NCI-H2171 treated with DMSO at 0.1 percent for 48 hours (cell line): ENCODE measurements around the gene GPX1.
A peak's percentile ranks its signal among the peaks of the same experiment; 100 is the strongest.
"Not testable (repeated sequence)": the region's sequence is repeated elsewhere in the genome, so short reads cannot be mapped to it uniquely, and the experiment has no call there.

ENCODE experiments used
- DNase-seq: peaks from one replicate; lab custom pipeline; 2025; lab: John Stamatoyannopoulos, UW

Gene GPX1

GRCh38 chr3:49358217-49358883 lies at the start of gene GPX1:
Gene GPX1 (minus strand): TSS chr3:49358353. CDS start chr3:49358278, 75 bp downstream.
- DNase-seq: peak; percentile 85

- no peak for DNase-seq
These were observed 48.7 kb upstream of the GPX1 start for GRCh38 chr3:49406571-49407565.

GRCh38 chr3:49405570-49405969 lies 47.4 kb upstream of the GPX1 start:
- DNase-seq: not testable (repeated sequence)

- no peak for DNase-seq
These were observed 45.7 kb upstream of the GPX1 start for GRCh38 chr3:49403891-49404290.

- DNase-seq: no peak
These were observed 43.6 kb upstream of the GPX1 start for GRCh38 chr3:49401766-49402165.

GRCh38 chr3:49399461-49399860 lies 41.3 kb upstream of the GPX1 start:
- DNase-seq: no peak

GRCh38 chr3:49397470-49397869 lies 39.3 kb upstream of the GPX1 start:
- no peak for DNase-seq

- DNase-seq: not testable (repeated sequence)
These were observed 33.2 kb upstream of the GPX1 start for GRCh38 chr3:49391310-49391709.

- no peak for DNase-seq
These were observed 31.1 kb upstream of the GPX1 start for GRCh38 chr3:49389297-49389696.

GRCh38 chr3:49388289-49388820 lies 30.2 kb upstream of the GPX1 start:
- no peak for DNase-seq

GRCh38 chr3:49387721-49388120 lies 29.6 kb upstream of the GPX1 start:
- DNase-seq: no peak

GRCh38 chr3:49386056-49386756 lies 28.1 kb upstream of the GPX1 start:
- DNase-seq: no peak

GRCh38 chr3:49385617-49386016 lies 27.5 kb upstream of the GPX1 start:
- no peak for DNase-seq

GRCh38 chr3:49383387-49383786 lies 25.2 kb upstream of the GPX1 start:
- no peak for DNase-seq

- DNase-seq: no peak
These were observed 20.2 kb upstream of the GPX1 start for GRCh38 chr3:49378249-49378895.

GRCh38 chr3:49377483-49377882 lies 19.3 kb upstream of the GPX1 start:
- DNase-seq: no peak

GRCh38 chr3:49371946-49372345 lies 13.8 kb upstream of the GPX1 start:
- no peak for DNase-seq

GRCh38 chr3:49370585-49371290 lies 12.6 kb upstream of the GPX1 start:
- DNase-seq: no peak

- DNase-seq: no peak
These were observed 4.4 kb upstream of the GPX1 start for GRCh38 chr3:49362561-49362960.

- DNase-seq: no peak
These were observed 1.5 kb upstream of the GPX1 start for GRCh38 chr3:49359623-49360022.

GRCh38 chr3:49358884-49359225 lies 702 bp upstream of the GPX1 start:
- peak; percentile 9 for DNase-seq
